ENCODE data around the gene VPS35L. TPM values are rescaled to one million over a fixed set of nuclear protein-coding genes. Genes with fewer than 3 reads are reported as not detected.
"Not testable (repeated sequence)": the region's sequence is repeated elsewhere in the genome, so short reads cannot be mapped to it uniquely, and the experiment has no call there.

The VPS35L gene
- total RNA-seq, 1 donor from 2014 or later = 59.3 TPM

DNA sequence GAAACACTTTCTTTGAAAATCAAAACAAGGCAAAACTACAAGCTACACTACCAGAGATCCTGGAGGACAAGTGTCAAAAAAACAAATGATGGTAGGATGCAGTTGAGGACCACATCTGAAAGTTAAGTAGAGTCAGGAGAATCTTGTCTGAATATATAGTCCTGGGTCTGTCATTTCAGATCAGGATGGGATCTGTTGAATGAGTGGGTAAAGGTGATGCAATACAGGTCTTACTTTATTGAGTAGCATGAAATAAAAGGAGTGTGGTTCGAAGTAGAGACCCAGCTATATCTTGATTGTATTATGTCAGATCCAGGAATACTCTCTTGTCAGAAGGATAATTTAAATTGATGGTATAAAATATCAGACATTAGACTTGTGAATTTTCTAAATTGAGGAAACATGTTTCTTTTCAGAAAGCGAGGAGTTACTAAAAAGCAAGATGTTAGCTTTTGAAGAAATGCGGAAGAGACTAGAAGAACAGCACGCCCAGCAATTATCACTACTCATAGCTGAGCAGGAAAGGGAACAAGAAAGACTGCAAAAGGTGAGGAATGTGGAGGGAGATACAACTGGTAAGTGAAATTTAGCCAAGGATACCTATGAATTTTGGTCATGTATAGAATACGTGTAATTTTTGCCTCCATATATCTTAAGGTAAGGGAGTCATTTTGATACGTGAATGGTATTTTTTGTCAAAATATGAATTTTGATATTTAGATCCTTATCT is 15.1 kb upstream of the VPS35L start:
- Mint-ChIP-seq H3K27me3 (ENCODE audit: low read depth) (no peaks in the 10 kb centered on the region), H3K9me3 (no peaks in the 10 kb centered on the region), H3K4me1 (peaks cover 15% of the 10 kb centered on the region), H3K4me3 (no peak overlapping the region), H3K27ac (no peak overlapping the region), H3K36me3 (peaks cover 31% of the 10 kb centered on the region)
- TF ChIP-seq, protein P1, sequence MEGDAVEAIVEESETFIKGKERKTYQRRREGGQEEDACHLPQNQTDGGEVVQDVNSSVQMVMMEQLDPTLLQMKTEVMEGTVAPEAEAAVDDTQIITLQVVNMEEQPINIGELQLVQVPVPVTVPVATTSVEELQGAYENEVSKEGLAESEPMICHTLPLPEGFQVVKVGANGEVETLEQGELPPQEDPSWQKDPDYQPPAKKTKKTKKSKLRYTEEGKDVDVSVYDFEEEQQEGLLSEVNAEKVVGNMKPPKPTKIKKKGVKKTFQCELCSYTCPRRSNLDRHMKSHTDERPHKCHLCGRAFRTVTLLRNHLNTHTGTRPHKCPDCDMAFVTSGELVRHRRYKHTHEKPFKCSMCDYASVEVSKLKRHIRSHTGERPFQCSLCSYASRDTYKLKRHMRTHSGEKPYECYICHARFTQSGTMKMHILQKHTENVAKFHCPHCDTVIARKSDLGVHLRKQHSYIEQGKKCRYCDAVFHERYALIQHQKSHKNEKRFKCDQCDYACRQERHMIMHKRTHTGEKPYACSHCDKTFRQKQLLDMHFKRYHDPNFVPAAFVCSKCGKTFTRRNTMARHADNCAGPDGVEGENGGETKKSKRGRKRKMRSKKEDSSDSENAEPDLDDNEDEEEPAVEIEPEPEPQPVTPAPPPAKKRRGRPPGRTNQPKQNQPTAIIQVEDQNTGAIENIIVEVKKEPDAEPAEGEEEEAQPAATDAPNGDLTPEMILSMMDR (IDR thresholded peaks at IDR 0.05; ENCODE audit: unreplicated experiment) = no peak
- no peak for DNase-seq (ENCODE audit: low spot score in 2 of 2, unreplicated experiment in 2 of 2)

DNA sequence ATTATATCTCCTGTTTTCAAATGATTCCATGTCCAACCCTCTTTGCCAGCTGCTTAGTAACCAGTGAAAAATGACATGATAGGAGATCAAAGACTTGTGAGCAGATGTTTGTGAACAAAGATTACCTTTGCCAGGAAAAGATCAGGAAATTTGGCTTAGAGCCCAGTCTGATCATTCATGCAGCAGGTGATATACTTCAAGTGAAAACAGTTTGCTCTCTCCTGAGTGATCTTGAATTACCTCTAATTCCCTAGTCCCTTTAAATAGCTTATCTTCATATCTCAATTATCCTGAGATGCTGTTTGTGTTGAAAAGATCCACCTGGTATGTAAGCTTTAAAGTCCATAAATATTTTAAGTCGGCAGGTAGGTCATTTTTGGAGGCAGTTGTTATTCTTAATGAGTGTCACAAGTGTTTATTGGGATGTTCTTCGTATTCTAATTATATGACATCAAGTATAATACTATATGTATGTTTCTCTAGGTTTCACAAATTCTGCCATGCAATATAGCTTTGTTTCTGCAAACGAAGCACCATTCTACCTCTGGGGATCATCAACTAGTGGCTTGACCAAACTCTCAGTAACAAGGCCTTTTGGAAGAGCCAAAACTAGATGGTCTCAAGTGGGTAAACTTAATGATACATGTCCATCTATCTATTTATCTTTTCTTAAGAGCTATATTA is 13.2 kb upstream of the VPS35L start:
- Mint-ChIP-seq H3K27ac (peak overlapping the region; percentile 71), H3K27me3 (ENCODE audit: low read depth) (no peaks in the 10 kb centered on the region), H3K4me3 (no peak overlapping the region), H3K36me3 (peaks cover 31% of the 10 kb centered on the region), H3K9me3 (no peaks in the 10 kb centered on the region), H3K4me1 (peaks cover 15% of the 10 kb centered on the region)
- no peak for DNase-seq (ENCODE audit: low spot score in 2 of 2, unreplicated experiment in 2 of 2)
- TF ChIP-seq, protein P1 (IDR thresholded peaks at IDR 0.05; ENCODE audit: unreplicated experiment) = no peak

DNA sequence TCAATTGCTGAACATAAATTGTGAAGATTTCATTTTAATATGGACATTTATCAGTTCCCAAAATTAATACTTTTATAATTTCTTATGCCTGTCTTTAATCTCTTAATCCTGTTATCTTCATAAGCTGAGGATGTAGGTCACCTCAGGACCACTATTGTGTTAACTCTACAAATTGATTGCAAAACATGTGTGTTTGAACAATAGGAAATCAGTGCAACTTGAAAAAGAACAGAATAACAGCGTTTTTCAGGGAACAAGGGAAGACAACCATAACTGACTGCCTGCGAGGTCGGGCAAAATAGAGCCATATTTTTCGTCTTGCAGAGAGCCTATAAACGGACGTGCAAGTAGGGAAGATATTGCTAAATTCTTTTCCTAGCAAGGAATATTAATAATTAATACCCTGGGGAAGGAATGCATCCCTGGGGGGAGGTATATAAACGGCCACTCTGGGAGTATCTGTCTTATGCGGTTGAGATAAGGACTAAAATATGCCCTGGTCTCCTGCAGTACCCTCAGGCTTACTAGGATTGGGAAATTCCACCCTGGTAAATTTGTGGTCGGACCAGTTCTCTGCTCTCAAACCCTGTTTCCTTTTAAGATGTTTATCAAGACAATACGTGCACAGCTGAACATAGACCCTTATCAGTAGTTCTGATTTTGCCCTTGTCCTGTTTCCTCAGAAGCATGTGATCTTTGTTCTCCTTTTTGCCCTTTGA is 12.1 kb upstream of the VPS35L start:
- not testable (repeated sequence) for H3K27me3 Mint-ChIP-seq (ENCODE audit: low read depth); H3K27ac Mint-ChIP-seq; H3K9me3 Mint-ChIP-seq; H3K4me3 Mint-ChIP-seq; DNase-seq (ENCODE audit: low spot score in 2 of 2, unreplicated experiment in 2 of 2)
- Mint-ChIP-seq H3K36me3 (peaks cover 31% of the 10 kb centered on the region), H3K4me1 (peaks cover 15% of the 10 kb centered on the region)

DNA sequence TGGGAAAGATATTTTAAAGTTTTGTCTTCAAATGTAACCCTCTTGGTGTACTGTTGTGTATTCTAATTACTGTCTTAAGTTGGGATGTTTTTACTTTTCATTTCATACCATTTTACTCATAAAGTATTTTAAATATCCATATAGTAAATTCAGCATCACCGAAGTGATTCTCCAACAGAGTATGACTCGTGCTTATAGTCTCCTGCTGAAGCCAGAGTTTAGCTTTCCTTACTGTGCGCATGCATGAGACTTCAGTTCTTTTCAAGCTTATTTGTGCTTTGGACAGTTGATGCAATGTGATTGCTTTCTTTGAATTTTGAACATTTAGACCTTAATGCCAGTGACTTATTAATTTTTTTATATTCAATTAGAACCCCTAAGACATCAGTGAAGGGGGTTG is 7.4 kb upstream of the VPS35L start:
- TF ChIP-seq, protein P1 (IDR thresholded peaks at IDR 0.05; ENCODE audit: unreplicated experiment) = no peak
- H3K4me1 Mint-ChIP-seq = no peaks in the 10 kb centered on the region
- H3K9me3 Mint-ChIP-seq = no peaks in the 10 kb centered on the region
- no peaks in the 10 kb centered on the region for H3K27me3 Mint-ChIP-seq (ENCODE audit: low read depth)
- H3K4me3 Mint-ChIP-seq = no peak overlapping the region
- no peak for DNase-seq (ENCODE audit: low spot score in 2 of 2, unreplicated experiment in 2 of 2)
- peaks cover 18% of the 10 kb centered on the region for H3K36me3 Mint-ChIP-seq
- no peak overlapping the region for H3K27ac Mint-ChIP-seq

DNA sequence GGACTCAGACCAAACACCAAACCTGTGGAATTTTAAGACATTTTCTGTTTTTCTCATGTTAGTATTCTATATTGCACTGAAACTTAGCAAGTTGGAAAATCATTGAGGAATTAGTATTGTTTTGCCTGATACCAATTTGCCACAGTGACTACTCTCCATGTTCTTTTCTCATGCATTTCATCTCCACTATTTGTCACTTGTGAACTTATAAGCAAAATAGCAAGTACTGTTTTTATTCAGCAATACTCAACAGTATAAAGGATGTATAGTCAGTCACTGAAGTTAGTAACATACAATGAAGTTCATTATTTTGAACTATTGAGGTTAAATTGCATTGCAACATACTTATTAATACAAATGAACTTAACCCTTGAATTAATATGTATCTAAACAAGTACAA is 5.8 kb upstream of the VPS35L start:
- Mint-ChIP-seq H3K36me3 (peaks cover 6% of the 10 kb centered on the region), H3K4me3 (no peak overlapping the region), H3K27me3 (ENCODE audit: low read depth) (no peaks in the 10 kb centered on the region), H3K4me1 (no peaks in the 10 kb centered on the region), H3K9me3 (no peaks in the 10 kb centered on the region), H3K27ac (no peak overlapping the region)
- DNase-seq (ENCODE audit: low spot score in 2 of 2, unreplicated experiment in 2 of 2) = no peak
- TF ChIP-seq, protein P1 (IDR thresholded peaks at IDR 0.05; ENCODE audit: unreplicated experiment) = no peak

Data from mesothelial cell of epicardium (in vitro differentiated cells).